22Rv1 (cell line): ENCODE measurements around the gene DCAF4.

Experiments
- H3K27ac ChIP-seq: fragments of 450-650 bp; 2 replicates; pipeline ENCODE4 v1.5.1; 2017
- CTCF ChIP-seq: fragments of 450-650 bp; IDR thresholded peaks from 2 replicates; pipeline ENCODE4 v1.5.1; 2017; ENCODE audit warnings: mild to moderate bottlenecking
- ZFX ChIP-seq: fragments of 450-650 bp; IDR thresholded peaks from 2 replicates; pipeline ENCODE4 v1.6.1; 2017; ENCODE audit warnings: antibody characterized with exemption, borderline replicate concordance

Gene DCAF4

GRCh38 chr14:72917094-72917802 lies 9.0 kb upstream of the DCAF4 start:
- TF ChIP-seq CTCF (no peak), ZFX (no peak)
- H3K27ac ChIP-seq: no peak overlapping the region

- TF ChIP-seq ZFX: no peak
- no peak for TF ChIP-seq CTCF
- no peak overlapping the region for H3K27ac ChIP-seq
These were observed 6.3 kb upstream of the DCAF4 start for GRCh38 chr14:72920008-72920407.

- TF ChIP-seq CTCF (no peak), ZFX (no peak)
- H3K27ac ChIP-seq: no peak overlapping the region
These were observed 4.9 kb upstream of the DCAF4 start for GRCh38 chr14:72921396-72921795.

- TF ChIP-seq CTCF (no peak), ZFX (no peak)
- no peak overlapping the region for H3K27ac ChIP-seq
These were observed 1.9 kb upstream of the DCAF4 start for GRCh38 chr14:72924337-72924736.

- no peak overlapping the region for H3K27ac ChIP-seq
- TF ChIP-seq CTCF (no peak), ZFX (no peak)
These were observed 999 bp upstream of the DCAF4 start for GRCh38 chr14:72925171-72925759.

GRCh38 chr14:72925815-72926291 lies 411 bp upstream of the DCAF4 start:
- no peak for TF ChIP-seq CTCF
- TF ChIP-seq ZFX: no peak
- peak overlapping the region; percentile 82 for H3K27ac ChIP-seq

GRCh38 chr14:72928872-72929271 lies 2.6 kb downstream of the DCAF4 start:
- H3K27ac ChIP-seq: no peak overlapping the region
- TF ChIP-seq CTCF (no peak), ZFX (no peak)
